Muscle layer of colon (tissue), 2 donors: ENCODE measurements around the gene POFUT2.

ENCODE experiments used
- H3K27ac ChIP-seq: one replicate; pipeline ENCODE4 v1.7.0; 2013; ENCODE audit warnings: low read depth, mild to moderate bottlenecking, low read length, moderate library complexity
- H3K27me3 ChIP-seq, 2 donors: one replicate each; pipeline ENCODE4 v1.7.0; 2013; ENCODE audit warnings: low read length in 2 of 2, mild to moderate bottlenecking in 2 of 2; ENCODE audit not compliant: insufficient read depth in 2 of 2, control insufficient read depth in 1 of 2
- H3K36me3 ChIP-seq: one replicate; pipeline ENCODE4 v1.7.0; 2013; ENCODE audit warnings: mild to moderate bottlenecking, low read length; ENCODE audit not compliant: insufficient read depth
- H3K4me1 ChIP-seq: one replicate; pipeline ENCODE4 v1.7.0; 2013; ENCODE audit warnings: mild to moderate bottlenecking, low read length; ENCODE audit not compliant: insufficient read depth
- H3K4me3 ChIP-seq, 2 donors: one replicate each; pipeline ENCODE4 v1.7.0; 2013; ENCODE audit warnings: low read length in 2 of 2, low read depth in 1 of 2, mild to moderate bottlenecking in 1 of 2, moderate library complexity in 1 of 2
- H3K9ac ChIP-seq: one replicate; pipeline ENCODE4 v1.7.0; 2013; ENCODE audit warnings: low read length
- H3K9me3 ChIP-seq: one replicate; pipeline ENCODE4 v1.7.0; 2013; ENCODE audit warnings: mild to moderate bottlenecking, low read length
- donor health status: abdominal sarcoma.
- donor health status: Adenocarcinoma of cecum.

The POFUT2 gene

DNA sequence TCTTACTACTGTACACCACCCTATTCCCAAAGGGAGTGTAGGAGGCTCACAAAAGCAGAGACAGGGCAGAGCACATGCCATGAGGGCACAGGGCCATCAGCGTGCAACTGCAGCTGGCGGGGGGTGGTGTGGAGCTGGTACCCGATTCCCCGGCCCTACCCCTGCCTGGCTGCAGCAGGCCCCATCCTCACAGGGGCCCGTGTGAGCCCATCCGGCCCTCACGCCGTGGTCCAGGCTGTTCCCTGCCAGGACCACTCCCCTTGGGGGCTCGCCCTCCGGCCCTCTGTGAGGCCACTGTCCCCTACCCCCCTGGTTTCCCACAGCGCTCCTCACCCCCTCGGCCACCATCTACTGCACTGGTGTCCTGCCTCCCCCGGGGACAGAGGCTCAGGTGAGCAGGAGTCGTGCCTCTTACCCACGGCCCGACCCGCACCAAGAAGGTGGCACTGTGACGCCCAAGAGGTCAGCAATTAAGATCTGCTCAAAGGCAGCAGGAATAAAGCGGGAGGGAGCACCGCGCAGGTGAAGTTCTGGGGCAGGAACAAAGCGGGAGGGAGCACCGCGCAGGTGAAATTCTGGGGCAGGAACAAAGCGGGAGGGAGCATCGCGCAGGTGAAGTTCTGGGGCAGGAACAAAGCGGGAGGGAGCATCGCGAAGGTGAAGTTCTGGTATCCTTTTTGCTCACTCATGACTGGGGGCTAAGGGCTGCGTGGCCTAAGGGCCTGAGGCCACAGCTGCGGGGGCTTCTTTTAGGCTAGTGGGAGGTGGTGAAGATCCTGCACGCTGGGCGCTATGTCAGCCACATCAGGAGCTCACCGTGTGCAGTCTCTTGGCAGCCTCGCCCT is 3.9 kb downstream of the POFUT2 start:
- no peak overlapping the region for H3K27ac ChIP-seq
- H3K4me3 ChIP-seq, result no peak overlapping the region
- peaks cover 62% of the 10 kb centered on the region for H3K36me3 ChIP-seq
- H3K27me3 ChIP-seq, result no peaks in the 10 kb centered on the region
- peaks cover 7% of the 10 kb centered on the region for H3K4me1 ChIP-seq
- no peak overlapping the region for H3K9ac ChIP-seq
- no peaks in the 10 kb centered on the region for H3K9me3 ChIP-seq

DNA sequence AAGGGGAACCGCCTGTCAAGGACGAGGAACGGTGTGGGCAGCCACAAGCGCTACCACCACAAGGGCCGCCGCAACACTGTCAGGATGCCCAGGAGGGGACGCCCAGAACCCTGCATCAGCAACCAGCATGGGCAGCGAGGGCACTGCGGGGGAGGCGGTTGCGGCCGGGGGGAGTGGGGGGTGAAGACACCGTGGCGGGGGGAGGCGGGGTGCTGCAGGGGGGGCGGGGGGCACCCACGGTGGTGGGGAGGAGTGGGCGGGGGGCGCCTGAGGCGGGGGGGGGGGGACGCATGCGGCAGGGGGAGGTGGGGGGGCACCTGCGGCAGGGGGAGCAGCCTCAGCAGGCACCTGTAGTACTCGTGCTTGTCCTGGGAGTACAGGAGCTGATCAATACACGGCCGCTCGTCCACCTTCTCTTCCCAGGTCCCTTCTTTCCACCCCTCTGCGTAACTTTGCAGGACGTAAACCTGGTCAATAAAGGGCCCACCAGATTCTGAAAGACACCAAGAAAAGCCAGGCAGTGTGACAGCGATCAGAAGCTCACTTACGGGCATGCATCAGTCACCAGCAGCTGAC is 4.6 kb downstream of the POFUT2 start:
- Histone ChIP-seq H3K27me3 (no peaks in the 10 kb centered on the region), H3K9me3 (no peaks in the 10 kb centered on the region), H3K4me3 (no peak overlapping the region), H3K9ac (no peak overlapping the region), H3K36me3 (peaks cover 69% of the 10 kb centered on the region), H3K27ac (no peak overlapping the region), H3K4me1 (peaks cover 4% of the 10 kb centered on the region)

DNA sequence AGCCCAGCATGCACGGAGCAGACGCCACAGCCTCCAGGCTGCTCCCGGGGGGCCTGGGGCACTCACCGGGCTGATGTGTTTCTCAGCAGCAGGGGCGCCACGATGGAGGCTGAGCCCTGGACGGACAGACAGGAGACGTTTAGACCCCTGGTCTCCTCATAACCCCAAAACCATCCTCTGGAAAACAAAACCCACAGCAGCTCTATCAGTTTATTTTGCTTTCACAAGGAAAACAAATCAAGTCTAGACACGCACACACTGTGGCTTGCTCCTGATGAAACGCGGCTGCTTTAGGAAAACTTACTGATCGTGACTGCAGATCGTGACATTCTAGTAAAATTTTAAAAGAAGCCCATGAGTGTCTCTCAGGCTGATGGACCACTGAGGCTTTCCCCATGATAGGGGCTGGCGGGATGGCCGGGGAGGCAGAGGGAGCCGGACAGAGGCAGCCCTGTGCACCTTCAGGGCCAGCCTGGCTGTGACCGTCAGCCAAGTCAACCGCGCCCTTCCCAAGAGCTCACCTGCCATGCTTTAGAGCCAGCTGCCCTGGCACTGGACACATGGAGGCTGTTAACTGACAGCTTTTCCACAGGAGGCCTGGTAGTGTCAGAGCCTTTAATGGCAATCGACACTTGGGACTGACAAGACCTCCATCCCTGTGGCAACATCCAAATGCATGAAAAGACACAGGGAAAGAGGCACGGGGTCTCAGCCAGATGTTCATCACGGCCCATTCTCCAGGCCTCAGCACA is 5.2 kb downstream of the POFUT2 start:
- no peak overlapping the region for H3K27ac ChIP-seq
- H3K4me1 ChIP-seq, result peaks cover 4% of the 10 kb centered on the region
- H3K9me3 ChIP-seq, result no peaks in the 10 kb centered on the region
- H3K9ac ChIP-seq, result no peak overlapping the region
- peaks cover 76% of the 10 kb centered on the region for H3K36me3 ChIP-seq
- H3K27me3 ChIP-seq, result no peaks in the 10 kb centered on the region
- no peak overlapping the region for H3K4me3 ChIP-seq

DNA sequence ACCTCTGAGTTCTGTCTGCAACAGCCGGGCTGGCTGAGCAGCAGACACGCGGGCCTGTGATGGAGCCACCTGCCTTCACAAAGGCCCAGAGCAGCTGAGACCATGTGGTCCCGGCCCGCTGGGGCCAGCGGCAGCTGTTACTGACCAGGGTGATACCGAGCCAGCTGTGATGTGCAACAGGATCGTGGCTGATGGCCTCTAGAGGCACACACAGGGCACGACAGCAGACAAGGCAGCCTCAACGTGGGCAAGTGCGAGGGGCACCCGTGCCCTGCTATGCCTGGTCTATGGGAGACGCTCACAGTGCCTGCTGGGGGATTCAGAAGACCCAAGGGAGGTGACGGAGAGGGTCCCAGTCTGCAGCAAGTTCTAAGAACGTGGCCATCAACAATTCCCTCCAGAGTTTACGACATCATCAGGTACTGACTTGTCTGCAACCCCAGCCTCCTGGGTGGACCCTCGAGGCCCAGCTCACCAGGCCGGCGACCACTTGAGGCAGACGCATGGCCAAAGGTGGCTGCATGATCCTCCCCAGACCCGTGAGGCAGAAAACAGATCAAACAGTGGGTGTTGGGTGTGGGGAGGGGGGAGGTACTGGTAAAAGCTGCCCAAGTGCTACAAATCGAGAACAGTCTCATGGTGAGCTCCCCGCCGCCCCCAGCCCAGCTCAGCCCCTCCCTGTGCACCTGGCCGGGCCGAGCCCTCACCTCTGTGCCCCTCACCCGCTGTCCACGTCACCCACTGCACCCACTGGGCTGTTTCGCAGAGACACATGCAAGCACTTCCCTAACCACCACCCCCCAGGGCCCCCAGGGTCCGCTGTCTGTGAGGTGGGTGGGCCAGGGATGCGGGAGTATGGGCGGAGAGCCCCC is 6.0 kb downstream of the POFUT2 start:
- H3K27me3 ChIP-seq, result no peaks in the 10 kb centered on the region
- H3K27ac ChIP-seq, result no peak overlapping the region
- H3K9ac ChIP-seq, result no peak overlapping the region
- H3K9me3 ChIP-seq, result no peaks in the 10 kb centered on the region
- peaks cover 3% of the 10 kb centered on the region for H3K4me1 ChIP-seq
- no peak overlapping the region for H3K4me3 ChIP-seq
- H3K36me3 ChIP-seq, result peaks cover 84% of the 10 kb centered on the region

DNA sequence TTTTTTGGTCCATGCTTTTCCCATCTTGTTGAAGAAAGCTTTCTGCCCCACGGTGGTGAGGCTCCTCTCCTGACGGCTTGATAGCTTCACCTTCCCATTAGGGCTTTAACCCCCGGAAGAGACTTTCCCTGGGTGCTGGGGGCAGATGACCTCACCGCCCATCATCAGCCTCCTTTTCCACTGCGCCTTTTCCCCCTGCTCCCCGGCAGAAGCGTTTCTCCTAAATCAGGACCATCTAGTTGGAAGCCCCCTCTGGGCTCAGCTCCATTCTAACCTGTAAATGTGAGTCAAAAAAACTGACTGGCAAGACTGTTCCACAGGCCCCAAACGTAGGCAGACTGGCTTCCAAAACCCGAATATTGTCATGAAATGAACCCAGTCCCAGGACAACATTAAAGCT is 6.7 kb downstream of the POFUT2 start:
- H3K36me3 ChIP-seq, result peaks cover 88% of the 10 kb centered on the region
- no peaks in the 10 kb centered on the region for H3K4me1 ChIP-seq
- no peaks in the 10 kb centered on the region for H3K27me3 ChIP-seq
- H3K27ac ChIP-seq, result no peak overlapping the region
- no peak overlapping the region for H3K4me3 ChIP-seq
- no peaks in the 10 kb centered on the region for H3K9me3 ChIP-seq
- no peak overlapping the region for H3K9ac ChIP-seq

DNA sequence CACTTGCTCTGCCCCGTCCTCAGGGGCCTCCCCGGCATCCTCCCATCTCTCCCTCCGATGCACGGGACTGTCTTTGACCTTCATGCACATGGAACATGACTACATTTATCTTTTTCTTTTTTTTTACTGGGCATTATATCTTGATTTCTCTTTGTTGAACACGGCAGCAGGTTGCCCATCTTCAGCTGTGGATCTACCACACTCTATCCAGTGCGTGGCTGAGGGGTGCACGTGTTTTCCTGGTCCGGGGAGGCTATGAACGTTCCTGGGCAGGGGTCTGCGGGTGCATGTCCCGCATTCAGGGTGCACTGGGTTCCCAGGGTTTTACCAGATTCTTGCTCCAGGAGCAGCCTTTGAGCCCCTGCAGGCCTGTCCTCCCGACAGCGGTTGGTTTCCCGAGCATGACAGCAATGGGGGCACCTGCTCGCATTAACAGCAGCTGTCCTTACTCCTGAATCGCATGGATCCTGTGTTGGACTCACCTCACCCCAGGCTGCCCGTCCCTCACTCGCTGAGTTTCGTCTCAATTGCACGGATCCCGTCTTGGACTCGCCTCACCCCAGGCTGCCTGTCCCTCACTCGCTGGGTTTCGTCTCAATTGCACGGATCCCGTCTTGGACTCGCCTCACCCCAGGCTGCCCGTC is 7.4 kb downstream of the POFUT2 start:
- Histone ChIP-seq H3K4me3 (no peak overlapping the region), H3K9ac (no peak overlapping the region), H3K9me3 (no peaks in the 10 kb centered on the region), H3K27me3 (no peaks in the 10 kb centered on the region), H3K36me3 (peaks cover 85% of the 10 kb centered on the region), H3K27ac (no peak overlapping the region), H3K4me1 (no peaks in the 10 kb centered on the region)

DNA sequence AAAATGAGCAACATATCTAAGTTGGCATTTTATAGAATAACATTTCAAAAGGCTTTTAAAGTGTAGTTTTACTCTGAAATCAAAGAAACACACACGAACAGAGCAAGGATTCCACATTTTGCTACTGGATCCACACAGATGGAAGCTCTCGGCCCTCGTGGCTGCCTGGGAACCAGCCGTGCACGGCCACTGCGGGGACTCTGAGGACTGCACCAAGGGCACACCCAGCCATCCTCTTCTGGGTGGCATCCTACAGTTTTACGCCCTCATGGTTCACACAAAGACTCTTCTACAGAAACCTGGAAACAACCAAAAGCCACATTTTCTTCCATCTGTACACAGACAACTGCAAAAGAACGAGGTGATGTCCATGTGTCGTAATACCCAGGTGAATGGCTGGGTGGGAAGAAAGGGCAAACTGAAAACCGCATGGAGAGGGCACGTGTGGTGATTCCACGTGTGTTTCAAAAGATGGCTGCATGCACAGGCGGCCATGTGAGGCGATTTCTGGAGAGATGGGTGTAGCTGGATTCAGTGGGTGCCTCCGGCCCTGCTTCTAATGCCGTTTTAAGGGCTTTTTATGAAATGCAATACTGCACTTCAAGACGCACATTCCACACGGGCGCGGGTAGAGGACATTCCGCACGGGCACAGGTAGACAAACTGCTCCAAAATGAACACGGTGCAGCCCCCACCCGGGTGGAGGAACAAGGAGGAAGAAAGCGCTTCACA is 8.1 kb downstream of the POFUT2 start:
- Histone ChIP-seq H3K9ac (no peak overlapping the region), H3K9me3 (no peaks in the 10 kb centered on the region)

DNA sequence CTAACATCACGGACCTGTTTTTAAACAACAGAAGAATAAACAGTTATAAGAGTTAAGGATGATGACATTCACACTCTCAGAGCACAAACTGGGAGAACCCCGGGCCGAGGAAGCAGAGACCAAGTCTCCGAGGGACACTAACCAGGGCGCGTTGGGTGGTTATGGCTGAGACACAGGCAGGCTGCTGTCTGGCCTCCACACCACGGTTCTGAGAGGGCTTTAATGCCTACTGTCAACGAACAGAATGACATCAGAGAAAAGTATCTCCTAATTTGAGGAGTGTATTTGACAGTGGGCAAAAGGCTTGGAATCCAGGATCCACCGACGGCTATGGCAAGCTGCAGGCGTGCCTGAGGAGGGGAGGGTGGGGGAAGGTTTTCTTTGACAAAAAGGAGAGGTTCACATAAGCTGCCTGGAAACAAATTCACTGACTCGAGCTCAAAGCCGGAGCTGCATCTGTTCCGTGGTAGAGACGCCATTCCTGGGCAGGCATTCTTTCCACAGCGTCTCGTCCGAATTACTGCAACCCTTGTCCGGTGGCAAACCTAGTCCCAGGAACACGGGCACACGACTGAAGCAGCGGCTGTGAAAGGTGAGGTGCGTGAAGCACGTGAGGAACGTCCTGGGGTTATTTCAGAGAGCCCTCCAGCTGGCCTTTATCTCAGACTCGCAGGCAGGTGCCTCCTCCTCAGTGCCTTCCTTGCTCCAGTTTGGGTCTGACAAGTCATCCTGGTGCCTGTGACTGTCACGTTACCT is 9.4 kb downstream of the POFUT2 start:
- Histone ChIP-seq H3K27me3 (no peaks in the 10 kb centered on the region), H3K4me1 (no peaks in the 10 kb centered on the region), H3K9ac (no peak overlapping the region), H3K27ac (no peak overlapping the region), H3K36me3 (peaks cover 76% of the 10 kb centered on the region), H3K9me3 (no peaks in the 10 kb centered on the region), H3K4me3 (no peak overlapping the region)

More for the DNA sequence above, 8.1 kb downstream of the POFUT2 start:
- Histone ChIP-seq H3K4me3 (no peak overlapping the region), H3K4me1 (no peaks in the 10 kb centered on the region), H3K27ac (no peak overlapping the region), H3K27me3 (no peaks in the 10 kb centered on the region), H3K36me3 (peaks cover 85% of the 10 kb centered on the region)

DNA sequence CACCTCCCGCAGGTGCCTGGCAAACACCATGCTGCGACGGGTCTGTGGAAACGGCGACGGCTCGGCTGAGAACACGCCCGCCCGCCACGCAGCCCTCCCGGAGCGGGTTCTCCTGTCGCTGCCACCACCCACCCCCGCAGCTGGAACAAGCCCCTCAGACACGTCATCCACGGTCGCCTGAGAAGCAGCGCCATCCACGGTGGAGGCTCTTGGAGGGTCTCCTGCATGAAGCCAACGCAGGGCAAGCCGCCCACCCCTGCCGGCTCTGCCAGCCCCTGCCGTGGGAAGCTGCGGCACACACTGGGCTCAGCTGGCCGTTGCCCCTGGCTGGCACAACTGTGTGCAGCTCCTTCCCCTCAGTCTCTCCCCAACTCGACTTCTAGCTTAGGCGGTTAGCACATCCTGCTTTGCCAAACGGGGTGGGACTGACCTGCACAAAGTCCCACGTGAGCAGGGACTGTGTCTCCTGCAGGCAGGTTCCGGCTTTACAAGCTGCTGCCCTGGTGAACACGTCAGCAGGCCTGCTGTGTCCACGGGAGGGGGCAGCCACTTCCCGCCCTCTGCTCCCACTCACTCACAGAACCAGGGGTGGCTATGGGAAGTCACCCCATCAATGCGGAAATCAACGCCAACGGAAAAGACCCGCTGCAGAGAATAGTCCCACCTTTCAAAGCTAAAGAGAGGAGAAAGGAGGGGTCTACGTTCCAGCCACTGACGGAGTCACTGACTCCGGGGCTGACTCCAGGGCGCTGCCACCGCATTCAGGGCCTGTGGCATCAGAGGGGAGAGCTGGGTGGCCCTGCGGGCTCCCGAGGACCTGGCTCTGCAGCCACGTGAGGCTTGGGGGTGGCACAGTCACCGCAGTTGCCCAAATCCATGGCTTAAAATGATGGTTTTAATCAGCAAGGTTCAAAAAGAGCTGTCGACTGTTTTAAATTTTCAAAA is 10.3 kb downstream of the POFUT2 start:
- Histone ChIP-seq H3K4me1 (no peaks in the 10 kb centered on the region), H3K27ac (no peak overlapping the region), H3K9me3 (no peaks in the 10 kb centered on the region), H3K4me3 (no peak overlapping the region), H3K36me3 (peaks cover 70% of the 10 kb centered on the region), H3K9ac (no peak overlapping the region), H3K27me3 (no peaks in the 10 kb centered on the region)
